ENCODE results near the gene CCL5.

Gene CCL5

GRCh38 chr17:35865412-35866340 is 14.5 kb downstream of the CCL5 start:
- DNase-seq = no peak

- no peak for DNase-seq
Observed at GRCh38 chr17:35864853-35865252, 15.3 kb downstream of the CCL5 start.

- DNase-seq = no peak
Observed at GRCh38 chr17:35856603-35857002, 23.6 kb downstream of the CCL5 start.

- DNase-seq = no peak
Observed at GRCh38 chr17:35855965-35856364, 24.2 kb downstream of the CCL5 start.

- peak; percentile 50 for DNase-seq
Observed at GRCh38 chr17:35849469-35850348, 30.5 kb downstream of the CCL5 start.

- no peak for DNase-seq
Observed at GRCh38 chr17:35847633-35848373, 32.4 kb downstream of the CCL5 start.

- no peak for DNase-seq
Observed at GRCh38 chr17:35847006-35847405, 33.2 kb downstream of the CCL5 start.

- DNase-seq = no peak
Observed at GRCh38 chr17:35846055-35846809, 33.9 kb downstream of the CCL5 start.

GRCh38 chr17:35844547-35844946 is 35.6 kb downstream of the CCL5 start:
- no peak for DNase-seq

- DNase-seq = no peak
Observed at GRCh38 chr17:35843698-35844097, 36.5 kb downstream of the CCL5 start.

GRCh38 chr17:35842239-35842638 is 37.9 kb downstream of the CCL5 start:
- DNase-seq = no peak

- DNase-seq = no peak
Observed at GRCh38 chr17:35841505-35841904, 38.7 kb downstream of the CCL5 start.

GRCh38 chr17:35841101-35841500 is 39.1 kb downstream of the CCL5 start:
- no peak for DNase-seq

GRCh38 chr17:35825206-35825605 is 55.0 kb downstream of the CCL5 start:
- no peak for DNase-seq
